Central memory CD4-positive, alpha-beta T cell (primary cell): Measurements from ENCODE around the gene METTL25B.

Source experiments
- DNase-seq: peaks from one replicate; pipeline ENCODE4 v3.0.0; 2022

Gene METTL25B

DNA sequence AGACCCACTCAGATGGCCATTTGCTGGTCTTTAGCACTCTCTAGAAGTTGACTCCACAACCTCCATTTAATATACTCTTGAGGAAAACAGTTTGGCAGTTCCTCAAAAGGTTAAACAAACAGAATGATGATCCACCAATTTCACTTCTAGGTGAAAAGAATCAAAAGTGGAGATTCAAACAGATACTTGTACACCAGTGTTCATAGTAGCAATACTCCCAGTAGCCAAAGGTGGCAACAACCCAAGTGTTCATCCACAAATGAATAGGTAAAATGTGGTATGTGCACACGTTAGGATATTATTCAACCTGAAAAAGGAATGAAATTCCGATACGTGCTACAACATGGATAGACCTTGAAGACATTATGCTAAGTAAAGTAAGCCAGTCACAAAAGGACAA lies 45.3 kb downstream of the METTL25B start:
- no peak for DNase-seq

DNA sequence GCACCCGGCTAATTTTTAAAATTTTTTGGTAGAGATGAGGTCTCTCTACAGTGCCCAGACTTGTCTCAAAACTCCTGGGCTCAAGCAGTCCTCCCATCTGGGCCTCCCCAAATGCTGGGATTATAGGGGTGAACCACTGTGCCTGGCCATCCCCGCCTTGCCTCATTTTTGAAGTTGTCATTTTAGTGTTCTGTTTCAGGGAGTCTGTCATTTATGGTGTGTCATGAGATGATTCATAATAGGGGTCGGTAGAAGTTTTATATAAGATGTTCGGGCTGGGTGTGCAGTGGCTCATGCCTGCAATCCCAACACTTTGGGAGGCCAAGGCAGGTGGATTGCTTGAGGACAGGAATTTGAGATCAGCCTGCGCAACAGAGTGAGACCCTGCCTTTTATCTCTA lies 47.5 kb downstream of the METTL25B start:
- DNase-seq, result no peak

GRCh38 chr1:156776942-156777341 lies 48.7 kb downstream of the METTL25B start:
- no peak for DNase-seq

DNA sequence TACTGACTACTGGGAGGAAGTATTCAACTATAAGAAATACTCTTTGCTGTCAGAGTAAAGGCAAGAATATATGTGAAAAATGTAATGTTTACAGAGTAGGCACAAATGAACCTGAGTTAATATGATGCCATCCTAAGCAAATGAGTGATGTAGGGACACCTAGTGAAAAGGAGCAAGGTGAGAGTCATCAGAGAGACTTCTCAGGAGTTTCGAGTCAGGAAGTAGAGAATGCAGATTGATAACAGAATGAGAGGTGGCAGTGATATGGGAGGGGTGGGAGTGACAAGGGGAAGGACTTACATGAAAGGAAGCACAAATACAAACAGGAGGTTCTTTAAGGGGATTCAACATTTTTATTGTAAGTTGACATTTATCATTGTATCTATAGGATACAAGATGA lies 49.3 kb downstream of the METTL25B start:
- no peak for DNase-seq

DNA sequence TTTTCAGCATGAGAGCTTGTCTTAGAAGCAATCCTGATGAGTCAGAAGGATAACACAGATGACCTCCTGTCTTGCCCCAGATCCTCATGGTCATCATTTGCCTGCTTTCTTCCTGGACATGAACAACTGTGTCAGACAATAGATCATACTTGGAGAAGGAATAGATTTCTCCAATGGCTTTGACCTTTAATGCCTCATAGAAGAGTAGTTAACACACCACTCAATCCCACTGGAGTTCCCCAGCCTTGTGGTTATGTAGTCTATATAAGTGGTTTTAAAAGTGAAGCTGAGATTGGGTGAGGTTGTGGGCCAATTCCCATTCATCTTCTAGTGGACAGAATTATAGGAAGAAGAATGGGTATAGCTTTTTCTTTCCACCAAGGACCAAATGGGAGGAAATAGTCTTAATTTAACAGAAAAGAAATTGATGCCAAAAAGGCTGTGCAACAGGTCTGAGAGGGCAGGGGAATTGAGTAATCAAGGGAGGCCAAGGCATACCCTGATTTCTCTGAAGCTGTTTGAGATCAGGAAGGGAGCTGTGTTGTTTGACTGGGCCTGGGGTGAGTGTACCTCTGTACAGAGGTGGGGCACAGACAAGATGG lies 53.4 kb downstream of the METTL25B start:
- no peak for DNase-seq

DNA sequence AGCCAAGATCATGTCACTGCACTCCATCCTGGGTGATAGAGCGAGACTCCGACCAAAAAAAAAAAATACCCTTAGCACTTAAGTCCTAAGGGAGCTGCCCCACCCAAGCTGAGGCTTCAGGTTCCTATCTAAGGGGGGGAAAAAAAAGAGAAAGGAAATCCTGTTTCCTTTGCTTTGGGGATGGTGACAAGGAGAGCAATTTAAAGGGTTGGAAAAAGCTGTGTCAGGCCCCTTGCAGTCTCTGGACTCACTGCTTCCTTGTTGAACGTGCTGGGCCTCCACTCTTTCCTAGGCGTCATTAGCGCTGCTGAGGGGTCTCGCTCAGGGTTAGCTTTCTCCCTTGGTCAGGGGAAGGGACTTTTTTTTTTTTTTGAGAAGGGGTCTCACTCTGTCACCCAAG lies 57.2 kb downstream of the METTL25B start:
- no peak for DNase-seq
